Trophoblast cell (in vitro differentiated cells and primary cell): ENCODE measurements around the gene TMEM231.

Experiments
- DNase-seq, 2 donors: peaks; one replicate each; pipeline ENCODE4 v3.0.0-alpha.2; 2016
- H2AFZ ChIP-seq: 2 replicates; pipeline ENCODE4 v1.6.1; 2013; ENCODE audit warnings: low read length, moderate library complexity, mild to moderate bottlenecking; ENCODE audit not compliant: insufficient read depth, poor library complexity
- H2AK5ac ChIP-seq: 2 replicates; pipeline ENCODE4 v1.6.1; 2013; ENCODE audit warnings: mild to moderate bottlenecking, low read length
- H2BK120ac ChIP-seq: 2 replicates; pipeline ENCODE4 v1.6.1; 2013; ENCODE audit warnings: low read length, mild to moderate bottlenecking, moderate library complexity; ENCODE audit not compliant: insufficient read depth, poor library complexity
- H2BK12ac ChIP-seq: 2 replicates; pipeline ENCODE4 v1.6.1; 2013; ENCODE audit warnings: mild to moderate bottlenecking, low read length, moderate library complexity
- H2BK5ac ChIP-seq: 2 replicates; pipeline ENCODE4 v1.6.1; 2013; ENCODE audit warnings: low read length, low read depth, moderate library complexity, mild to moderate bottlenecking; ENCODE audit not compliant: poor library complexity
- H3K14ac ChIP-seq: 2 replicates; pipeline ENCODE4 v1.6.1; 2013; ENCODE audit warnings: mild to moderate bottlenecking, low read length
- H3K18ac ChIP-seq: 2 replicates; pipeline ENCODE4 v1.6.1; 2013; ENCODE audit warnings: mild to moderate bottlenecking, low read length
- H3K23ac ChIP-seq: 2 replicates; pipeline ENCODE4 v1.6.1; 2013; ENCODE audit warnings: low read length
- H3K27ac ChIP-seq: 2 replicates; pipeline ENCODE4 v1.5.1; 2013; ENCODE audit warnings: low read depth, mild to moderate bottlenecking, inconsistent platforms, low read length, moderate library complexity
- H3K27me3 ChIP-seq: 2 replicates; pipeline ENCODE4 v1.6.1; 2013; ENCODE audit warnings: inconsistent platforms, mild to moderate bottlenecking, low read length, moderate library complexity; ENCODE audit not compliant: insufficient read depth
- H3K36me3 ChIP-seq, 2 experiments: 1 replicate in 1 of 2; 2 replicates in 1 of 2; pipeline ENCODE4 v1.6.1; 2013; ENCODE audit warnings: low read length in 2 of 2, mild to moderate bottlenecking in 2 of 2, moderate library complexity in 1 of 2; ENCODE audit not compliant: insufficient read depth in 2 of 2, control insufficient read depth in 1 of 2
- H3K4ac ChIP-seq: 2 replicates; pipeline ENCODE4 v1.6.1; 2013; ENCODE audit warnings: low read depth, mild to moderate bottlenecking, low read length, moderate library complexity
- H3K4me1 ChIP-seq, 2 experiments: 1 replicate in 1 of 2; 2 replicates in 1 of 2; pipeline ENCODE4 v1.6.1; 2013; ENCODE audit warnings: low read length in 2 of 2, mild to moderate bottlenecking in 2 of 2, moderate library complexity in 1 of 2; ENCODE audit not compliant: insufficient read depth in 2 of 2, control insufficient read depth in 1 of 2
- H3K4me2 ChIP-seq: 2 replicates; pipeline ENCODE4 v1.6.1; 2013; ENCODE audit warnings: inconsistent platforms, mild to moderate bottlenecking, low read length, moderate library complexity
- H3K4me3 ChIP-seq: 2 replicates; pipeline ENCODE4 v1.5.1; 2013; ENCODE audit warnings: mild to moderate bottlenecking, low read depth, low read length, inconsistent platforms
- H3K79me1 ChIP-seq: one replicate; pipeline ENCODE4 v1.6.1; 2013; ENCODE audit warnings: low read length
- H3K79me2 ChIP-seq: 2 replicates; pipeline ENCODE4 v1.6.1; 2013; ENCODE audit warnings: low read length, mild to moderate bottlenecking; ENCODE audit not compliant: control insufficient read depth, insufficient read depth, poor library complexity
- H3K9ac ChIP-seq: 2 replicates; pipeline ENCODE4 v1.6.1; 2013; ENCODE audit warnings: mild to moderate bottlenecking, low read length
- H3K9me3 ChIP-seq: 2 replicates; pipeline ENCODE4 v1.6.1; 2013; ENCODE audit warnings: low read depth, mild to moderate bottlenecking, control low read depth, inconsistent platforms, low read length; ENCODE audit not compliant: insufficient read depth
- H4K12ac ChIP-seq: 2 replicates; pipeline ENCODE4 v1.6.1; 2013; ENCODE audit warnings: low read depth, mild to moderate bottlenecking, low read length, moderate library complexity
- H4K8ac ChIP-seq: 2 replicates; pipeline ENCODE4 v1.6.1; 2013; ENCODE audit warnings: low read depth, mild to moderate bottlenecking, low read length, moderate library complexity
- H4K91ac ChIP-seq: one replicate; pipeline ENCODE4 v1.6.1; 2013; ENCODE audit warnings: low read depth, mild to moderate bottlenecking, low read length, moderate library complexity
- WGBS: extraction: QIAGEN DNeasy Blood & Tissue Kit; methylation state at CpG from one replicate; pipeline ENCODE4 v1.1.7; 2013; ENCODE audit warnings: missing lambda C conversion rate; ENCODE audit not compliant: insufficient read length, insufficient coverage; ENCODE audit errors: extremely low coverage; 5-methylcytosine and 5-hydroxymethylcytosine counted together

Gene TMEM231

DNA sequence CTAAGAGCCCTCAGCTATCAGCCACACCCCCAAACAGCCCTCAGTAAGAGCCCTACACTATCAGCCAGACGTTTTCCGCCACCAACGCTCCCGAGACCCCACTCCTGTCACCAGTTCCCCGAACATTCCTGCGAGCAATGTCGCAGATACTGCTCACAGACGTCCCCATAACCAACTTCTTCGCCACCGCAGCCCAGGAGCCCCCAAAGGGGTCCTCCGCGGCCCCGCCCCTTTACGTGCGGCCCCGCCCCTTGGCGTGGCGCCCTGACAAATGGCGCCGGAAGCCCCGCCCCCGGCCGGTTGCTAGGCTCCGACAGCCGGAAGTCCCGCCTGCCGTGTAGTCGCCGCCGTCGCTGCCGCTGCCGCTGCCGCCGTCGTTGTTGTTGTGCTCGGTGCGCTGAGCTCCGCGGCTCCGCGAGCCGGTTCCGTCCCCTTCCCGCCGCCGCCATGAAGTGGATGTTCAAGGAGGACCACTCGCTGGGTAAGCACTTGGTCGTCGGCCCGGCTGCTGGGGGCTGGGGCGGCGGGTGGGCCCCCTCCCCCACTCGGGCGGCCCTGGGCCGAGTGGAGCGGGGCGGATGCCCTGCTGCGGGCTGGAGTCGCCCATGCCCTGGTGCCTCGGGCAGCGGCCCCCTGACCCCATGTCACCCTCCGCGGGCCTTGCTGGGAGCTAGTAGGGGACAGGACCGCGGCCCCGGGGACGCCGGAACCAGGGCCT lies 10.1 kb upstream of the TMEM231 start, which contains the start of gene GABARAPL2:
Gene GABARAPL2 (plus strand): TSS at position 340 of the 718 bp plus-strand sequence. CDS start 108 bp downstream, at position 448.
- H3K79me2 ChIP-seq, result peaks cover 8% of the 10 kb centered on the region
- H2BK120ac ChIP-seq, result peak within 1 kb of the TSS; percentile 65
- H4K8ac ChIP-seq, result peak within 1 kb of the TSS; percentile 85
- no peak within 1 kb of the TSS for H3K23ac ChIP-seq
- H2BK5ac ChIP-seq, result peak within 1 kb of the TSS; percentile 82
- H3K4me1 ChIP-seq, result peaks cover 7 to 11% of the 10 kb centered on the region in 2 experiments
- H3K9ac ChIP-seq, result peak within 1 kb of the TSS; percentile 93
- peak within 1 kb of the TSS; percentile 41 for H2BK12ac ChIP-seq
- H4K91ac ChIP-seq, result peak within 1 kb of the TSS; percentile 86
- peak within 1 kb of the TSS; percentile 90 for H2AFZ ChIP-seq
- H3K27ac ChIP-seq, result peak within 1 kb of the TSS; percentile 32
- peak within 1 kb of the TSS; percentile 93 for H3K4ac ChIP-seq
- peak; percentile 89 to 92 for DNase-seq
- H3K36me3 ChIP-seq, result peaks cover 16 to 29% of the 10 kb centered on the region in 2 experiments
- H2AK5ac ChIP-seq, result peak within 1 kb of the TSS; percentile 42
- peak within 1 kb of the TSS; percentile 85 for H3K18ac ChIP-seq
- peak within 1 kb of the TSS; percentile 95 for H3K4me2 ChIP-seq
- peak within 1 kb of the TSS; percentile 83 for H3K14ac ChIP-seq
- H4K12ac ChIP-seq, result peak within 1 kb of the TSS; percentile 54
- no CpG with 5 or more reads among the region's 69 CpGs for WGBS
- peaks cover 7% of the 10 kb centered on the region for H3K79me1 ChIP-seq
- H3K9me3 ChIP-seq, result no peaks in the 10 kb centered on the region
- peak within 1 kb of the TSS; percentile 100 for H3K4me3 ChIP-seq
- H3K27me3 ChIP-seq, result no peaks in the 10 kb centered on the region

DNA sequence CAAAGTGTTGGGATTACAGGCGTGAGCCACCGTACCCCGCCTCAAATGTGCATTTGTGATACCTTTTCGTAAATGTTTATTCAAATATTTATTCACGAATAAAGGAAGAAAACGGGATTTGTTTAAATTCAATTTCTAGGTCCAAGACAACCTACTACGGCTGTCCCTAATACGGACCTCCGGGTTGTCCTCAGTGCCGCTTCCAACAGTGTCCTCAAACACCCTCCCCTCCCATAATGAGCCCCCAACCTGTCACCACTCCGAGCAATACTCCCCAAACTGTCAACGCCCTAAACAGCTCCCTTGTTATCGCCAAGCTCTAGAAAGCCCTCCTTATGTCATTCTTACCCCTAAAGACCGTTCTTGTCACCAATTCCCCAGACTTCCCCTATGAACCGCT lies 9.6 kb upstream of the TMEM231 start:
- H3K18ac ChIP-seq, result no peak overlapping the region
- peak overlapping the region; percentile 95 for H3K4me2 ChIP-seq
- no peak overlapping the region for H3K27ac ChIP-seq
- H3K14ac ChIP-seq, result no peak overlapping the region
- peaks cover 7 to 11% of the 10 kb centered on the region in 2 experiments for H3K4me1 ChIP-seq
- H2BK12ac ChIP-seq, result peak overlapping the region; percentile 41
- no peak overlapping the region for H3K23ac ChIP-seq
- peak overlapping the region; percentile 79 for H4K8ac ChIP-seq
- peak overlapping the region; percentile 75 for H3K9ac ChIP-seq
- no peaks in the 10 kb centered on the region for H3K9me3 ChIP-seq
- peaks cover 14 to 25% of the 10 kb centered on the region in 2 experiments for H3K36me3 ChIP-seq
- H4K91ac ChIP-seq, result peak overlapping the region; percentile 42
- DNase-seq, result no peak
- H3K4me3 ChIP-seq, result peak overlapping the region; percentile 85
- H2BK120ac ChIP-seq, result no peak overlapping the region
- peaks cover 8% of the 10 kb centered on the region for H3K79me2 ChIP-seq
- H2AFZ ChIP-seq, result peak overlapping the region; percentile 40
- no peaks in the 10 kb centered on the region for H3K27me3 ChIP-seq
- WGBS, result no CpG with 5 or more reads among the region's 15 CpGs
- H2AK5ac ChIP-seq, result no peak overlapping the region
- no peak overlapping the region for H3K4ac ChIP-seq
- H2BK5ac ChIP-seq, result peak overlapping the region; percentile 82
- no peak overlapping the region for H4K12ac ChIP-seq
- H3K79me1 ChIP-seq, result peaks cover 7% of the 10 kb centered on the region

DNA sequence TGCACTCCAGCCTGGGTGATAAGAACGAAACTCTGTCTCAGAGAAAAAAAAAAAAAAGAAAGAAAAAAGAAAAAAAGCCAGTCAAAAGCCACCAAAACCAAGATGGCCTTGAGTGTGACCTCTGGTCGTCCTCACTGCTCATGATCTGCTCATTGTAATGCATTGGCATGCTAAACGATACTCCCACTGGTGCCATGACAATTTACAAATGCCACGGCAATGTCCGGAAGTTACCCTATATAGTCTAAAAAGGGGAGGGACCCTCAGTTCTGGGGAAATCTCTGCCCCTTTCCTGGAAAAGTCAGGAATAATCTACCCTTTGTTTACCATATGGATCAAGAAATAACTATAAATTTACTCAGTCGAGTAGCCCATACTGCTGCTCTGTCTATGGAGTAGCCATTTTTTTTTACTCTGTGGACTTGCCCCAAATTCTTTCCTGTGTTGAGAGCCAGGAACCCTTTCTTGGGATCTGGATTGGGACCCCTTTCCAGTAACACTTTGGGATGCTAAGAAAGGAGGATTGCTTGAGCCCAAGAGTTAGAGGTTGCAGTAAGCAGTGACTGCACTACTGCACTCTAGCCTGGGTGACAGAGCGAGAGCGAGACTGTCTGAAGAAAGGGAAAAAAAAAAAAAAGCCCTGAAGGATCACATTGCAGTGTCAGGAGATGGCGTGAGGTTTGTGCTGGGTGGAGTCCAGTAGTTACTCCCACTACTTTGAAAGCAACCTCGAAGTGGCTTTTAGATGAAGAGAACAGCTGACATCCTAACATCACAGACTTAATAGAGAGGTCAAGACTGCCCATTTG lies 3.7 kb upstream of the TMEM231 start:
- H3K79me1 ChIP-seq, result peaks cover 2% of the 10 kb centered on the region
- H2AK5ac ChIP-seq, result no peak overlapping the region
- H2BK120ac ChIP-seq, result peak overlapping the region; percentile 20
- peak overlapping the region; percentile 36 for H3K14ac ChIP-seq
- no peak overlapping the region for H4K12ac ChIP-seq
- peak in 1 of 2 donors; percentile 22 for DNase-seq
- H3K4ac ChIP-seq, result no peak overlapping the region
- H3K9ac ChIP-seq, result no peak overlapping the region
- no peak overlapping the region for H4K8ac ChIP-seq
- no peak overlapping the region for H2BK5ac ChIP-seq
- no peak overlapping the region for H2AFZ ChIP-seq
- no peak overlapping the region for H3K4me2 ChIP-seq
- no peaks in the 10 kb centered on the region for H3K36me3 ChIP-seq
- peak overlapping the region; percentile 39 for H3K27ac ChIP-seq
- peak overlapping the region; percentile 70 for H4K91ac ChIP-seq
- H3K23ac ChIP-seq, result no peak overlapping the region
- no peak overlapping the region for H3K18ac ChIP-seq
- no peaks in the 10 kb centered on the region for H3K27me3 ChIP-seq
- no peak overlapping the region for H2BK12ac ChIP-seq
- WGBS, result no CpG with 5 or more reads among the region's 10 CpGs
- no peaks in the 10 kb centered on the region for H3K79me2 ChIP-seq
- H3K4me3 ChIP-seq, result no peak overlapping the region
- H3K4me1 ChIP-seq, result peaks cover 3 to 10% of the 10 kb centered on the region in 2 experiments
- no peaks in the 10 kb centered on the region for H3K9me3 ChIP-seq

DNA sequence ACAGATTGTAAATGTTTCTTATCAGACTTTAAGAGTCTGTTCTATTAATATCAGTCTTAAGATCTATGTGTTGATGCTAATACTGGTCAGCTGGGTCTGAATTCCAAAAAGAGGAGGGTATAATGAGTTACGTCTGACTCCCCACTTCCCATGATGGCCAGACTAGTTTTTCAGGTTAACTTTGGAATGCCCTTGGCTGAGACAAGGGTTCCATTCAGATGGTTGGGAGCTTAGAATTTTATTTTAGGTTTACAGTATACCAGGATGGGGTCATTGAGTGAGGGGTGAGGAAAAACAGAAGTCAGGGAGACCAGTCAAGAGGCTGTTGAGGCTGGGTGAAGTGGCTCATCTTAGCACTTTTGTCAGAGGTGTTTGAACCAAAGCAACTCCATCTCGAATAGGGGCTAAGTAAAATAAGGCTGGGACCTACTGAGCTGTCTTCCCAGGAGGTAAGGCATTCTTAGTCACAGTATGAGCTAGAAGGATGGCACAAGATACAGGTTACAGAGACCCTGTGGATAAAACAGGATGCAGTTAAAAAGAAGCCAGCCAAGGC lies 2.9 kb upstream of the TMEM231 start:
- Histone ChIP-seq H3K27ac (no peak overlapping the region), H3K9ac (no peak overlapping the region), H3K79me2 (no peaks in the 10 kb centered on the region), H2AFZ (no peak overlapping the region), H4K91ac (no peak overlapping the region), H3K14ac (no peak overlapping the region), H3K9me3 (no peaks in the 10 kb centered on the region), H3K23ac (no peak overlapping the region), H2BK12ac (no peak overlapping the region), H4K12ac (no peak overlapping the region), H3K27me3 (no peaks in the 10 kb centered on the region), H3K18ac (no peak overlapping the region), H3K4me2 (no peak overlapping the region), H2BK5ac (peak overlapping the region; percentile 8), H3K4me3 (no peak overlapping the region), H3K4ac (no peak overlapping the region), H3K79me1 (peaks cover 2% of the 10 kb centered on the region), H2BK120ac (no peak overlapping the region), H4K8ac (no peak overlapping the region), H3K36me3 (no peaks in the 10 kb centered on the region), H2AK5ac (no peak overlapping the region), H3K4me1 (peaks cover 3 to 10% of the 10 kb centered on the region in 2 experiments)
- peak in 1 of 2 donors; percentile 48 for DNase-seq
- WGBS, result no CpG with 5 or more reads among the region's 2 CpGs
